GM10847 (cell line): ENCODE results near the gene STX2.

Experiments used
- POLR2A ChIP-seq: IDR thresholded peaks from 2 replicates; pipeline ENCODE4 v1.6.1; 2011; ENCODE audit not compliant: insufficient read length; ENCODE audit errors: extremely low read depth

The STX2 gene

GRCh38 chr12:130818635-130819576 is 20.1 kb downstream of the STX2 start:
- no peak for TF ChIP-seq POLR2A

DNA sequence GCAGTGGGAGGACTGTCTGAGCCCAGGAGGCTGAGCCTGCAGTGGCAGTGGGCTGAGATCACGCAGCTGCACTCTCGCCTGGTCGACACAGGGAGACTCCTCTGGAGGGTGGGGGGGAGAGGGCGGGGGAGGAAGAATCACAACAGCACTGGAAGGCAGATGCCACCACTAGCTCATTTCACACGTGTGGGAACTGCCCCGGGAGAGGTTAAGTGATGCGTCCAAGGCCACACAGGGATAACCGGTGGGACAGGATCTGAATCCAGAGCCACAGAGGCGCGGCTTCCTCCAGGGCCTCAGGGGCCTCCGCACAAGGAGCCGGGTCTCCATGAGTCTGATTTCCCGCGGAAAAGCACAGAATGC is 20.8 kb downstream of the STX2 start:
- no peak for TF ChIP-seq POLR2A

DNA sequence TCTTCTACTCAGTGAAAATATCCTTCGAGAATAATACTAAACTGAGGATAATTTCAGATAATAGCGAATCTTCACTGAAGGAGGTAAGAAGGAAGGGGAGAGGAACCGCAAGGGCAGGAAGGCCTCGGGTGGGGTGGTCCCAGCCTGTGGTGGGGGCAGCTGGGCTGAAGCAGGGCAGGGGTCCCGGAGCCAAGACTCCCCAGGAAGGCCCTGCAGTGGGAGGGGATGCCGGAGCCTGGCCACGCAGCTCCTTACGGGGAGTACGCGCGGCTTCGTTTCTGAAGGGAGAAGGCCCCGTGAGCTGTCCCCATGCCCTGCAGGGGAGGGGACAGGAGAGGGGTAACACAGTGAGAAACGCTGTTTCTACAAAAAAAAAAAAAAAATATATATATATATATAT is 21.2 kb downstream of the STX2 start:
- no peak for TF ChIP-seq POLR2A

DNA sequence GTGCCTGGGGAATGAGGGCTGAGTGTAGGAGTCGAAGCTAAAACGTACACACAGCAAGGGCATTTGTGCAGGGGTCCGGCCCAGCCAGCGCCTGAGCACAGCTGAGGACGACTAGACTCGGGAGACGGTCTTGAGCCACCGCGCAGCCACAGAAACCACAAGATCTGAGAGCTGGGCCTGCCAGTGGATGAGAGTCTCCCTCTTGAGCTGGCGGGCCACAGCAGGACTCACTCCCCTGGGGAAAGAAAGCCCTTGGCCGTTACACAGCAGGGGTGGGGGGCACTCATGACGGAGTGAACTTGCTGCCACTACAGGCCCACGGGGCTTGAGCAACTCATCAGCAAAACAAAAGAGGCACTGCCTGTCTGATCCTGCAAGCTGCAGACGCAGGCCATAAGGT is 23.0 kb downstream of the STX2 start:
- no peak for TF ChIP-seq POLR2A

- no peak for TF ChIP-seq POLR2A
Measured at GRCh38 chr12:130815028-130815741, 23.9 kb downstream of the STX2 start.

DNA sequence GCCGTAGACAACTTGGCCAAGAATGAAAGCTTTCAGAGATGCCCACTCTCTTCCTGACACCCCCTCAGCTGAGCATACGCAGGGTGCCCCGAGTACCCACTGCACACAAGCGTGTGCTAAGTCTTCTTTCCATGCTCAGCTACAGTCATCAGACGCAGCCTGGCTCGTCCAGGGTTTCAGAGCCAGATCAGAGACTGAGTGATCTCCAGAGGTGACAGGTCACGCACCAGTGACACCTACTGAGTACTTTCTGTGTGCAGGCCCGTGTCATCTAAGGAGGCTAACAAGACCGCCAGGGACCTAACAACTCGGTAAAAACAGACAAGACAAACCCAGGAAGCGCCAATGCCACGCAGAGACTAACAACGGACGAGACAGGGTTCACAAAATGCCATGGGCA is 25.1 kb downstream of the STX2 start:
- no peak for TF ChIP-seq POLR2A

GRCh38 chr12:130813436-130813835 is 25.6 kb downstream of the STX2 start:
- TF ChIP-seq POLR2A = no peak

GRCh38 chr12:130809791-130810190 is 29.3 kb downstream of the STX2 start:
- TF ChIP-seq POLR2A = no peak

GRCh38 chr12:130807309-130807708 is 31.7 kb downstream of the STX2 start:
- no peak for TF ChIP-seq POLR2A

DNA sequence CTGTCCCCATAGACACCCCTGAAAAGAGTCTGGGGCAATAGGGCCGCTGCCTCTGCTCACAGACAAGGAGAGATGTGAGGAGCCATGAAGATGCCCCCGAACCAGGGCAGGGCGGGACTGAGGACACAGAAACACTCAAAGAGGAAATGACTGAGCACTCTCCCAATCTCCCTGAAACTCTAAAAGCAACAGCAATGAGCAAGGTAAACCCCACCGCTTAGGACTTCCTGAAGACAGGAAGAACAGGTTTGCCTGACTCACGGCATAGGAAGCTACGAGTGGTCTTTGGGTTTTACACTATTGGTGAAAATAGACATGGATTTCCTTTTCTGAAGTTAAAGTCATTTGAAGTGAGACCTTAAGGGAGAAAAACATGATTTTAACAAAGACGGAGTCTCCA is 32.5 kb downstream of the STX2 start:
- TF ChIP-seq POLR2A = no peak

DNA sequence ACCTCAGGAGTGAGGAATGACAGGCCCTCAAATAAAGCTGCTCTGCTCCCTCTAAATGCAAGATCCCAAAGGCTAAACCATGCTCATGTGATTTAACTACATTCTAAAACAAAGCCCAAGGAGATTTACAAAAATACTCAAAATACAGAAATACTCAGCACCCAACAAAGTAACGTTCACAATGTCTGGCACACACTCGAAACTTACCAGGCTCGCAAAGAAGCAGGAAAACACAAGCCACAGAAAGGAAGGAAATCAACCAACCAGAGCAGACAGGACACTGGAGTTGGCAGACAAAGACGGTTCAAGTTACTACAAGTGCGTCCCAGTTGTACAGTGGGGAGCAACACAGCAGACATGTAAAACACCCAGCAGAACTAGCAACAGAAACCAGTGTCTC is 33.4 kb downstream of the STX2 start:
- TF ChIP-seq POLR2A = no peak

DNA sequence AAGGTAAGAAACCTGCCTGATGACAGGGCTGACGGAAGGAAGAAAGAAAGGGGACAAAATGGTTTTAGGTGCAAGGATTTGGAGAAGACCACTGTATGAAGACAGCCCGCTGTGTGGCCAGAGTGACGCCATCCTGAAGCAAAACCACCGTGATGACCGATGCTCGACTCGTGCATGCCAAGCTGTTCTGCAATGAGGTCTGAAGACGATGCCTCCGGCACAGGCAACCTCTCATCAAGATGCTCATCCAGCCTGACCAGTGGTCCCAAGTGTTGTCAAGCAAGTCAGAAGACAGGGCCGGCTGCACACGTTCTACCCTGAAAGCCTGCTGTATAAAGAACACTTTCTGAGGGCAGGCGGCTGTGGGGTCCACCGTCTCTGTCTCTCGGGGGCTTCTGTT is 34.8 kb downstream of the STX2 start:
- no peak for TF ChIP-seq POLR2A

DNA sequence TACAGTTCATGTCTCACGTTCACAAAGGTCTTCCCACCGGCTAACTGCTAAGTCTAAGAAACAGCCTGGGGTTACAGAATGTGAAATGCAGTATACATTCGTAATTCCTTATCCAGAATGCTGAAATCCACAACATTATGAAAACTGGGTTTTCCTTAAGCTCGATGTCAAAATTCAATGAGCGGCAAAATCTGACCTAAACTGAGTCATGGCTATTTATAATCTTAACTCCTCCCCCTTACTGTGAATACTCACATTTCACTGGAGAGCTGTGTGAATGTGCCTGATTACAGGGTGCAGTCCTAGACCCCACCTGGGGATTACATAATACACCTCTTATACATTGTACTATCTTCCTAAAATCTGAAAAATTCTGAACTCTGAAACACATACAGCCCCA is 35.3 kb downstream of the STX2 start:
- no peak for TF ChIP-seq POLR2A

- TF ChIP-seq POLR2A = no peak
Measured at GRCh38 chr12:130800312-130800711, 38.7 kb downstream of the STX2 start.

DNA sequence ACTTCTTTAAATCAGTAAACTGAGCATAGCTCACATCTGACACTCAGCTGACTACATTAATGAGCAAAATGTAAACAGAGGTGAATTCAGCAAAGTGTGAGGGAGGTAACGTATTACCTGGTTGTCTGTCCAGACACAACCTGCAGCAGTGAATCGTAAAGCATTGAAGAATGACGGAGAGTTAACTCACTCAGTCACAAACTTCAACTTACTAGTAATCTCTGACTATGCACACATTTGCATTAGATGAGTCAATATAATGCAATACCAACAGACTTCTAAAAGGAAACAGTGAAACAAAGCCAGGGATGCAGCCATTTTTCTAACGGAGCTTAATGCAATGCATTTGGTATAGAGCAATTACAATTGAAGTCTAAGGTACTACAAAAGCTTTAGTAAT is 40.0 kb downstream of the STX2 start:
- no peak for TF ChIP-seq POLR2A

DNA sequence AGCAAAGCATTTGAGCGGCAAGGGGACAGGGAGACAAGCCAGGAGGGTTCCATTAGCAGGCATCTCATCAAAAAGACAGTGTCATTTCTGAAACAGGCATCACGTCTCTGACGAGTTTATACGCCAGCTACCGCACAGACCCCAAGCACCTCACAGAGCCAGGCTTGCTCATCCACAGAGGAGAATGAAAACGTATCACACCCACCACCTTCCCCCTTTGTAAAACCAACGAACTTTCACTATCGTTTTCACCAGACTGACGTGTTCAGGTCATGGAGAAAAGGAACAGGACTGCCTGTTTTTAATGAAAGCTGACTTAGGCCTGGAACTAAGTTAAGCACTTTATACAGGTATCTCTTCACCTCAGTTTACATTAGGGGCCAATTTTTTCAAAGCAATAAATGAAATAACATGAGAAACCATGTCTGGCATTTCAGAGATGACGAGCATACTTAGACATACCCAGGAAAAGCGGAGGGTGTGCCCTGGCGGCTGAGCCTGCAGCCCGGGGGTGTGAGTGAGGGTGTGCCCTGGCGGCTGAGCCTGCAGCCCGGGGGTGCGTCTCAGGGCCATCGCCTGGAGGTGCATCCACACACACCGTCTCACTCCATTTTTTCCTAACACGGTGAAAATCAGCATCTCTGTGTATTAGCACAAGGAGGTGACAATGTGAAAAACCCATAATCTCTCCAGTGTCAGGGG is 41.9 kb downstream of the STX2 start:
- no peak for TF ChIP-seq POLR2A
